Measurements from ENCODE around the gene PNMA1.

DNA sequence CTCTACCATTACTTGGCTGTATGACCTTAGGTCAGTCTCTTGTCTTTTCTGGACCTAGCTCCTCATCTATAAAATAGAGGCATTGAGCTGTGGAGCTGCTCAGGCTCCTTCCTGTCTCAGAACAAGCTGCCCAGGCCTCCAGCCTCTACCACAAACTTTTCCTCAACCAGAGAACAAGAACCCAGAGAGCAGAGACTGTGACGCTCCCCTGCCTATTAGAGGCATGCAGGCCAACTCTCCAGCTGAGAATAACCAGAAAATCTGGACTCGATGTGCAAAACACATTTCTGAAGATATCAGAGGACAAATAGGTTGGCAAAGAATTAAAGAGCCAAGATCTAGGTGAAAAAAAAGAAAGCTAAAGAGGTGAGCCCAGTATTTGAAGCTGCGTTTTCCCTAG, 17.8 kb upstream of the PNMA1 start:
- TF ChIP-seq BHLHE40 (IDR thresholded peaks at IDR 0.05; ENCODE audit: borderline replicate concordance) (no peak), SUZ12 (IDR thresholded peaks at IDR 0.05) (no peak), FOXA1 (IDR thresholded peaks at IDR 0.05) (no peak)

Measured in HEK293T (cell line).